AG09319 (cell line): ENCODE results near the gene ALG6.
"Not testable (repeated sequence)": the region's sequence is repeated elsewhere in the genome, so short reads cannot be mapped to it uniquely, and the experiment has no call there.

ENCODE experiments used
- DNase-seq: peaks from one replicate; pipeline ENCODE4 v3.0.0-alpha.2; 2010; ENCODE audit warnings: low read depth; ENCODE audit errors: extremely low read depth
- TF ChIP-seq, protein P1 (sequence below): IDR thresholded peaks from 2 replicates; pipeline ENCODE4 v1.5.1; 2011; ENCODE audit warnings: low read depth, mild to moderate bottlenecking, inconsistent platforms, low read length, moderate library complexity

Gene ALG6

DNA sequence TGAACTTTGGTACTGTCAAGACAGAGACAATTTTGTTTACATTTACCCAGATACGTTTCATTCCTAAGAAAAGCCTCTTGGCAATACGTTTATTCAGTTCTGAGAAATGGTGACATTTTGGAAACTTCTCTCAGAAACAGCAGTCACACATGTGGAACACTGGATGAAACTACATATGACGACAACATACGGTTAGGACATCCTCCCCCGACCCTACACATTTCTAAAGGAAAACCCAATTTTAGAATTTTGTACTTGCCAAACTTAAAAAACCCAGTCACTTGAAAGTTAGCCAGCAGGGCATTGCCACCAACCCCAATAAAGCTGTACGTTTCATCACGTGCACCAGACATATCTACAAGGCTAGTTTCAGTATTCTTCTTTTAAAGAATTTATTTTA is 98.8 kb downstream of the ALG6 start:
- TF ChIP-seq, protein P1, sequence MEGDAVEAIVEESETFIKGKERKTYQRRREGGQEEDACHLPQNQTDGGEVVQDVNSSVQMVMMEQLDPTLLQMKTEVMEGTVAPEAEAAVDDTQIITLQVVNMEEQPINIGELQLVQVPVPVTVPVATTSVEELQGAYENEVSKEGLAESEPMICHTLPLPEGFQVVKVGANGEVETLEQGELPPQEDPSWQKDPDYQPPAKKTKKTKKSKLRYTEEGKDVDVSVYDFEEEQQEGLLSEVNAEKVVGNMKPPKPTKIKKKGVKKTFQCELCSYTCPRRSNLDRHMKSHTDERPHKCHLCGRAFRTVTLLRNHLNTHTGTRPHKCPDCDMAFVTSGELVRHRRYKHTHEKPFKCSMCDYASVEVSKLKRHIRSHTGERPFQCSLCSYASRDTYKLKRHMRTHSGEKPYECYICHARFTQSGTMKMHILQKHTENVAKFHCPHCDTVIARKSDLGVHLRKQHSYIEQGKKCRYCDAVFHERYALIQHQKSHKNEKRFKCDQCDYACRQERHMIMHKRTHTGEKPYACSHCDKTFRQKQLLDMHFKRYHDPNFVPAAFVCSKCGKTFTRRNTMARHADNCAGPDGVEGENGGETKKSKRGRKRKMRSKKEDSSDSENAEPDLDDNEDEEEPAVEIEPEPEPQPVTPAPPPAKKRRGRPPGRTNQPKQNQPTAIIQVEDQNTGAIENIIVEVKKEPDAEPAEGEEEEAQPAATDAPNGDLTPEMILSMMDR: no peak

DNA sequence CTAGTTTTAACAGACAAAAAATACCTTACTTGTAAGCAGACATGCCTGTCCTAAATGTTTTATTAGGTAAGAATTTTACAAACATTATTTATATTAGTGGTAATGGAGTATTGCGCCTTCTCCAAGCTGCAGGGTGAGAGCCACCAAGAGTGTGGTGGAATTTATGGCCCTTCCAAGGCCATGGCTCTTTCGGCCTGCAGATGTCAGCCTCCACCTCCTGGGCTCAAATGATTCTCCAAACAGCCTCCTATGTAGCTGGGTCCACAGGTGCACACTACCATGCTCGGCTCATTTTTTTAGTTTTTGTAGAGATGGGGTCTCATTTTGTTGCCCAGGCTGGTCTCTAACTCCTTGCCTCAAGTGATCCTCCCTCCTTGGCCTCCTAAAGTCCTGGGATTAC is 99.3 kb downstream of the ALG6 start:
- no peak for DNase-seq
- TF ChIP-seq, protein P1: no peak

More for the DNA sequence above, 98.8 kb downstream of the ALG6 start:
- no peak for DNase-seq

DNA sequence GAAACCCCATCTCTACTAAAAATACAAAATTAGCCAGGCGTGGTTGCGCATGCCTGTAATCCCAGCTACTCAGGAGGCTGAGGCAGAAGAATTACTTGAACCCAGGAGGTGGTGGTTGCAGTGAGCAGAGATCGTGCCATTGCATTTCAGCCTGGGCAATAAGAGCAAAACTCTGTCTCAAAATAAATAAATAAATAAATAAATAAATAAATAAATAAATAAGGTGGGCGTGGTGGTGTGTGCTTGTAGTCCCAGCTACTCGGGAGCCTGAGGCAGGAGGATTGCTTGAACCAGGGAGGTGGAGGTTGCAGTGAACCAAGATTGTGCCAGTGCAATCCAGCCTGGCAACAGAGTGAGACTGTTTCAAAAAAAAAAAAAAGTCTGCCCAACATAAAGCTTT is 101.3 kb downstream of the ALG6 start:
- not testable (repeated sequence) for DNase-seq

DNA sequence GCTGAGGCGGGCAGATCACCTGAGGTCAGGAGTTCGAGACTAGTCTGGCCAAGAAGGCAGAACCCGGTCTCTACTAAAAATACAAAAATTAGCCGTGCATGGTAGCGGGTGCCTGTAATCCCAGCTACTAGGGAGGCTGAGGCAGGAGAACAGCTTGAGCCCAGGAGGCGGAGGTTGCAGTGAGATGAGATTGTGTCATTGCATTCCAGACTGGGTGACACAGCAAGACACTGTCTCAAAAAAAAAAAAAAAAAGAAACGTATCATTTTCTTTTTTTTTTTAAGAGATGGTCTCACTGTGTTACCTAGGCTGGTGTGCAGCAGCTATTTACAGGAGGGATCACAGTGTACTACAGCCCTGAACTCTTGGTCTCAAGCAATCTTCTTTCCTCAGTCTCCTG is 108.3 kb downstream of the ALG6 start:
- no peak for DNase-seq
- TF ChIP-seq, protein P1: no peak

DNA sequence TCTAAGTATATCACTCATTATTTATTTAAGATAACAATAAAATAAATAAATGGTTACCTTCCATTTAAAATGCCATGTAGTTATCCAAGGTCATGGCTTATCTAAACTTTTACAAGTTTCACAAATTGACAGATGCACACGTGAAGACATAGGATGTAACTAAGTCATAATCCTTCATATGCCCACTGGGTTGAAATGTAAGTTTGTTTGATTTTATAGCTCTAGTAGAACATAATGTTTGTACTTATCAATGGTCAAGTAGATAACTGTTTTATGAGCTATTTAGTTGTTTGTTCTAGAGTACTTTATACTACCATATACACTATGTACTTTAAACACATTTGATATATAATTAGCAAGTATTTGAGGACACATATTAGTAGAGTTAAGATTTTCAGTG is 112.6 kb downstream of the ALG6 start:
- no peak for DNase-seq
- TF ChIP-seq, protein P1: no peak

DNA sequence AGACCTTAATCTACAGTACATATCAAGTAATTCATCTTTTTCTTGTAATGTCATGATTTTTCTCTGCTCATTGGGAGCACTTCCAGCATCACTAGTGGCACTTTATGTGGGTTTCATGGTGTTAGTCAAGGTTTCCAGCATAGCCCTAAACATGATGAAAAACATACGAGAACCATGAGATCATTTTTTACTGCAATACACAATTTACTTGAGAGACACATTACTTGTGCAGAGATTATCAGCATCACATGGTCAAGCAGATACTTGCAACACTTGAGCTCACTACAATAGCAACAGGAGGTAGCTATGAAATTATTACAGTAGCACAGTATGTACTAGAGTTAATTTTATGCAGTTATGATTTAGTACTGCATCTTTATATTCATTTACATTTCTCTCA is 119.2 kb downstream of the ALG6 start:
- TF ChIP-seq, protein P1: no peak

DNA sequence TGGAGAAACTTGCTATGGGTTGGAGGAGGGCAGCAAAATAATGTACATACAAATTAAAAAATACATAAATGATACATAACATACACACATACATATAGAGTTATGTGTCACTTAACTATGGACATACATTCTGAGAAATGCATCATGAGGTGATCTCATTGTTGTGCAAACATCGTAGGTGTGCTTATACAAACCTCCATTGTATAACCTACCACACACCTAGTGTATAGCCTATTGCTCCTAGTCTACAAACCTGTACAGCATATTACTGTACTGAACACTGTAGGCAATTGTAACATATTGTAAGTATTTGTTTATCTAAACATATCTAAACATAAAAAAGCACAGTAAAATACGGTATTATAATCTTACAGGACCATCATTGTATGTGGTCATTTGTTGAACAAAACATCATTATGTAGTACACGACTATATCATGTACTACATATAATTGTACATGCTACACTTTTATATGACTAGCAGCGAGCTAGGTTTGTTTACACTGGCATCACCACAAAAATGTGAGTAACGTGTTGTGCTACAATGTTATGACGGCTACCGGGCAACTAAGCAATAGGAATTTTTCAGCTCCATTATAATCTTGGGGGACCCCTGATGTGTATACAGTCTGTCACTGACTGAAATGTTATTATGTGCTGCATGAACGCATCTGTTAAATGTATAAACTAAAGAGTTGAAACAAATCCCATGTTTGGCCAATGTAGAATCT is 120.1 kb downstream of the ALG6 start:
- TF ChIP-seq, protein P1: no peak
- no peak for DNase-seq

More for the DNA sequence above, 119.2 kb downstream of the ALG6 start:
- no peak for DNase-seq
